Chondrocyte (in vitro differentiated cells): ENCODE measurements around the gene ACOXL. TPM values are rescaled to one million over a fixed set of nuclear protein-coding genes. Genes with fewer than 3 reads are reported as not detected.

Experiments
- DNase-seq: peaks from one replicate; pipeline ENCODE4 v3.0.0; 2021; ENCODE audit warnings: mixed read lengths, low spot score
- H3K27ac Mint-ChIP-seq: one replicate; pipeline ENCODE4 v1.8.0; 2021; ENCODE audit warnings: mild to moderate bottlenecking, moderate library complexity, mixed read lengths; ENCODE audit not compliant: unreplicated experiment
- H3K27me3 Mint-ChIP-seq: 2 replicates; pipeline ENCODE4 v1.8.0; 2021; ENCODE audit warnings: low read depth, mixed read lengths
- H3K36me3 Mint-ChIP-seq: 2 replicates; pipeline ENCODE4 v1.8.0; 2021; ENCODE audit warnings: low read depth, mixed read lengths
- H3K4me1 Mint-ChIP-seq: 2 replicates; pipeline ENCODE4 v1.8.0; 2021; ENCODE audit warnings: low read depth, mild to moderate bottlenecking, mixed read lengths
- H3K4me3 Mint-ChIP-seq: one replicate; pipeline ENCODE4 v1.8.0; 2021; ENCODE audit warnings: mild to moderate bottlenecking, moderate library complexity, mixed read lengths; ENCODE audit not compliant: unreplicated experiment
- H3K9me3 Mint-ChIP-seq: 2 replicates; pipeline ENCODE4 v1.8.0; 2021; ENCODE audit warnings: low read depth, mixed read lengths
- total RNA-seq: library from RNA; stranded (reverse); gene quantifications from 3 replicates; pipeline ENCODE4 v1.2.1, GENCODE V29; 2021
- TF ChIP-seq, protein P1 (sequence below): fragments of 200-600 bp; sonication (generic); IDR thresholded peaks from 2 replicates; pipeline ENCODE4 v1.5.0; 2021; ENCODE audit warnings: antibody characterized with exemption, mild to moderate bottlenecking, moderate library complexity

The ACOXL gene
- total RNA-seq, 1 donor from 2014 or later: not detected

DNA sequence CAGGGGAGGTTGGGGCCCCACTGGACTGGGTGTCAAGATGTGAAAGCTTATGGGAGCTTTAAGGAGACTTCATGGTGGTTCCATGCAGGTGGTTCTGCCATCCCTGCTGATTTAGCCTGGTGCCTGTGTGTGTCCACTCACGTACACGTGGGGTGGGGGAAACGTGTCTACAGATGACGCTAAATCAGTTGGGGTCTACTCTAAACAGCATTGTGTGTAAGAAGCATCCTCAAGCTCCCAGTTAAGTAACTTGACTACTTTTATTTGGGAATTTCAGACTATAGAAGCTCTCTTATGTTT is 435.4 kb downstream of the ACOXL start:
- H3K4me1 Mint-ChIP-seq: peaks cover 35% of the 10 kb centered on the region
- no peaks in the 10 kb centered on the region for H3K27me3 Mint-ChIP-seq
- H3K36me3 Mint-ChIP-seq: peaks cover 10% of the 10 kb centered on the region
- no peak overlapping the region for H3K4me3 Mint-ChIP-seq
- no peak overlapping the region for H3K27ac Mint-ChIP-seq
- TF ChIP-seq, protein P1, sequence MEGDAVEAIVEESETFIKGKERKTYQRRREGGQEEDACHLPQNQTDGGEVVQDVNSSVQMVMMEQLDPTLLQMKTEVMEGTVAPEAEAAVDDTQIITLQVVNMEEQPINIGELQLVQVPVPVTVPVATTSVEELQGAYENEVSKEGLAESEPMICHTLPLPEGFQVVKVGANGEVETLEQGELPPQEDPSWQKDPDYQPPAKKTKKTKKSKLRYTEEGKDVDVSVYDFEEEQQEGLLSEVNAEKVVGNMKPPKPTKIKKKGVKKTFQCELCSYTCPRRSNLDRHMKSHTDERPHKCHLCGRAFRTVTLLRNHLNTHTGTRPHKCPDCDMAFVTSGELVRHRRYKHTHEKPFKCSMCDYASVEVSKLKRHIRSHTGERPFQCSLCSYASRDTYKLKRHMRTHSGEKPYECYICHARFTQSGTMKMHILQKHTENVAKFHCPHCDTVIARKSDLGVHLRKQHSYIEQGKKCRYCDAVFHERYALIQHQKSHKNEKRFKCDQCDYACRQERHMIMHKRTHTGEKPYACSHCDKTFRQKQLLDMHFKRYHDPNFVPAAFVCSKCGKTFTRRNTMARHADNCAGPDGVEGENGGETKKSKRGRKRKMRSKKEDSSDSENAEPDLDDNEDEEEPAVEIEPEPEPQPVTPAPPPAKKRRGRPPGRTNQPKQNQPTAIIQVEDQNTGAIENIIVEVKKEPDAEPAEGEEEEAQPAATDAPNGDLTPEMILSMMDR: no peak
- no peaks in the 10 kb centered on the region for H3K9me3 Mint-ChIP-seq
- DNase-seq: no peak

Other genes starting within 250 kb of the ACOXL start
- 9.3 to 30.0 TPM (median 14.1 TPM) in 3 replicates for gene RGPD6, start 155.4 kb upstream of the ACOXL start, total RNA-seq
- gene BUB1, start 54.5 kb upstream of the ACOXL start, total RNA-seq: 7.1 to 7.8 TPM (median 7.6 TPM) in 3 replicates